Left lung (tissue), 10 donors: ENCODE results near the gene MSANTD4. TPM values are rescaled to one million over a fixed set of nuclear protein-coding genes. Genes with fewer than 3 reads are reported as not detected.
"Not testable (repeated sequence)": the region's sequence is repeated elsewhere in the genome, so short reads cannot be mapped to it uniquely, and the experiment has no call there.

ENCODE experiments used
- ATAC-seq: fragments of 200-7000 bp; cut with Tn5 transposase; one replicate; pipeline ENCODE4 v1.9.1; 2020; ENCODE audit warnings: moderate library complexity
- DNase-seq, 4 donors: peaks; one replicate each; pipeline ENCODE4 v3.0.0-alpha.2; 2013 to 2020
- H3K27ac ChIP-seq, 2 donors: fragments of 200-600 bp; sonication (generic) in 1 of 2; one replicate each; pipeline versions ENCODE4 v1.5.0 to v1.8.0; 2020 to 2021
- H3K27me3 ChIP-seq, 2 donors: fragments of 200-600 bp; sonication (generic) in 1 of 2; one replicate each; pipeline versions ENCODE4 v1.5.0 to v1.8.0; 2020 to 2021
- H3K36me3 ChIP-seq, 2 donors: fragments of 200-600 bp; sonication (generic) in 1 of 2; one replicate each; pipeline versions ENCODE4 v1.5.0 to v1.8.0; 2020 to 2021
- H3K4me1 ChIP-seq, 2 donors: fragments of 200-600 bp; one replicate each; pipeline ENCODE4 v1.8.0; 2021
- H3K4me3 ChIP-seq, 2 donors: fragments of 200-600 bp; sonication (generic) in 1 of 2; one replicate each; pipeline versions ENCODE4 v1.5.0 to v1.8.0; 2020 to 2021; ENCODE audit warnings: mild to moderate bottlenecking in 1 of 2
- H3K9me3 ChIP-seq, 2 donors: fragments of 200-600 bp; sonication (generic) in 1 of 2; one replicate each; pipeline versions ENCODE4 v1.5.0 to v1.8.0; 2020 to 2021
- CTCF ChIP-seq, 2 donors: fragments of 200-600 bp; sonication (generic) in 1 of 2; IDR thresholded peaks; one replicate each; pipeline versions ENCODE4 v1.5.0 to v1.8.0; 2021; ENCODE audit warnings: antibody characterized with exemption in 2 of 2
- intact Hi-C, 2 donors: fragments of 100-400 bp; cut with DNase I; formaldehyde crosslinking; loops; one replicate each; pipeline versions ENCODE4 v1.11.2 to v1.14.2; 2022
- polyA plus RNA-seq, 6 donors: library from polyadenylated mRNA; unstranded; fragments of 120-200 nt; gene quantifications; one replicate each; pipeline ENCODE4 v1.2.1, GENCODE V29; 2013; ENCODE audit not compliant: insufficient read length in 6 of 6
- total RNA-seq, 2 donors: library from RNA; stranded (reverse); fragmentation: NEBNext Ultra II Directional; extraction: Animal tissue kit (Norgen Biotek cat#: 25700); gene quantifications; one replicate each; pipeline ENCODE4 v1.2.1, GENCODE V29; 2021
- donor health status: DM: no; HTN: yes; CAD: no.
- donor health status: DM: no; HTN: no; CAD: no.

The MSANTD4 gene
- total and polyA plus RNA-seq, 8 donors: 15.1 to 38.8 (median 31.6) TPM

- H3K4me1 ChIP-seq: peaks cover 3 to 6% of the 10 kb centered on the region in 2 donors
- DNase-seq: no peak
- no peak overlapping the region for H3K4me3 ChIP-seq
- no peak for TF ChIP-seq CTCF (IDR thresholded peaks at IDR 0.05)
- ATAC-seq: no peak
- no peak overlapping the region for H3K27ac ChIP-seq
- intact Hi-C loops: no loop called here
- peaks cover 0 to 24% of the 10 kb centered on the region in 2 donors for H3K36me3 ChIP-seq
- no peaks in the 10 kb centered on the region for H3K27me3 ChIP-seq
- no peaks in the 10 kb centered on the region for H3K9me3 ChIP-seq
These were observed 8.0 kb downstream of the MSANTD4 start for GRCh38 chr11:106014035-106014434.

GRCh38 chr11:106012744-106013143 lies 9.3 kb downstream of the MSANTD4 start:
- no peak for ATAC-seq

GRCh38 chr11:106011481-106011880 lies 10.6 kb downstream of the MSANTD4 start:
- no peaks in the 10 kb centered on the region for H3K27me3 ChIP-seq
- no peak for TF ChIP-seq CTCF (IDR thresholded peaks at IDR 0.05)
- no peak overlapping the region for H3K4me3 ChIP-seq
- H3K4me1 ChIP-seq: peaks cover 0 to 6% of the 10 kb centered on the region in 2 donors
- H3K27ac ChIP-seq: no peak overlapping the region
- H3K36me3 ChIP-seq: peaks cover 0 to 50% of the 10 kb centered on the region in 2 donors
- H3K9me3 ChIP-seq: peaks cover 0 to 3% of the 10 kb centered on the region in 2 donors
- intact Hi-C loops: no loop called here
- ATAC-seq (no peak), DNase-seq (no peak)

More at GRCh38 chr11:106012744-106013143, 9.3 kb downstream of the MSANTD4 start:
- Histone ChIP-seq H3K4me3 (no peak overlapping the region), H3K27ac (no peak overlapping the region), H3K27me3 (no peaks in the 10 kb centered on the region), H3K4me1 (peaks cover 0 to 6% of the 10 kb centered on the region in 2 donors), H3K9me3 (no peaks in the 10 kb centered on the region), H3K36me3 (peaks cover 0 to 37% of the 10 kb centered on the region in 2 donors)
- no peak for TF ChIP-seq CTCF (IDR thresholded peaks at IDR 0.05)
- intact Hi-C loops: no loop called here
- no peak for DNase-seq

GRCh38 chr11:106003094-106003493 lies 18.9 kb downstream of the MSANTD4 start:
- ATAC-seq, DNase-seq, H3K27me3 ChIP-seq, H3K27ac ChIP-seq, H3K4me3 ChIP-seq, H3K4me1 ChIP-seq, intact Hi-C loops: not testable (repeated sequence)
- H3K36me3 ChIP-seq: peaks cover 0 to 55% of the 10 kb centered on the region in 2 donors
- H3K9me3 ChIP-seq: peaks cover 0 to 18% of the 10 kb centered on the region in 2 donors

GRCh38 chr11:106001304-106002012 lies 20.6 kb downstream of the MSANTD4 start:
- no peaks in the 10 kb centered on the region for H3K4me1 ChIP-seq
- TF ChIP-seq CTCF (IDR thresholded peaks at IDR 0.05): no peak
- no peak overlapping the region for H3K4me3 ChIP-seq
- no peak for DNase-seq
- no peak overlapping the region for H3K27ac ChIP-seq
- intact Hi-C loops: no loop called here
- peaks cover 0 to 16% of the 10 kb centered on the region in 2 donors for H3K9me3 ChIP-seq
- peak; percentile 16 for ATAC-seq
- H3K36me3 ChIP-seq: peaks cover 0 to 40% of the 10 kb centered on the region in 2 donors
- no peaks in the 10 kb centered on the region for H3K27me3 ChIP-seq
